Glutamatergic neuron (in vitro differentiated cells): ENCODE data around the gene SLC26A11. TPM values are rescaled to one million over a fixed set of nuclear protein-coding genes. Genes with fewer than 3 reads are reported as not detected.

Experiments
- DNase-seq: peaks from one replicate; pipeline ENCODE4 v3.0.0; 2022
- H3K27ac Mint-ChIP-seq: one replicate; pipeline ENCODE4 v1.8.0; 2020; ENCODE audit warnings: mild to moderate bottlenecking, mixed read lengths, inconsistent platforms; ENCODE audit not compliant: unreplicated experiment
- H3K27me3 Mint-ChIP-seq: one replicate; pipeline ENCODE4 v1.8.0; 2020; ENCODE audit warnings: mild to moderate bottlenecking, moderate library complexity, mixed read lengths, inconsistent platforms; ENCODE audit not compliant: unreplicated experiment
- H3K36me3 Mint-ChIP-seq: one replicate; pipeline ENCODE4 v1.8.0; 2020; ENCODE audit warnings: mild to moderate bottlenecking, mixed read lengths, inconsistent platforms; ENCODE audit not compliant: unreplicated experiment
- H3K4me1 Mint-ChIP-seq: one replicate; pipeline ENCODE4 v1.8.0; 2020; ENCODE audit warnings: mild to moderate bottlenecking, low read depth, mixed read lengths, inconsistent platforms; ENCODE audit not compliant: unreplicated experiment
- H3K4me3 Mint-ChIP-seq: one replicate; pipeline ENCODE4 v1.8.0; 2020; ENCODE audit warnings: mild to moderate bottlenecking, mixed read lengths, inconsistent platforms; ENCODE audit not compliant: unreplicated experiment
- H3K9me3 Mint-ChIP-seq: one replicate; pipeline ENCODE4 v1.8.0; 2020; ENCODE audit warnings: mild to moderate bottlenecking, moderate library complexity, mixed read lengths, inconsistent platforms; ENCODE audit not compliant: unreplicated experiment
- total RNA-seq: library from RNA; stranded (reverse); fragmentation: NEBNext Ultra II Directional; extraction: Animal tissue kit (Norgen Biotek cat#: 25700); gene quantifications from one replicate; pipeline ENCODE4 v1.2.1, GENCODE V29; 2021; ENCODE audit not compliant: unreplicated experiment
- TF ChIP-seq, protein P1 (sequence below): fragments of 200-600 bp; sonication (generic); IDR thresholded peaks from one replicate; pipeline ENCODE4 v1.5.0; 2021; ENCODE audit not compliant: partially characterized antibody, unreplicated experiment

SLC26A11 gene
- total RNA-seq, 1 donor from 2014 or later, result 15.9 TPM

DNA sequence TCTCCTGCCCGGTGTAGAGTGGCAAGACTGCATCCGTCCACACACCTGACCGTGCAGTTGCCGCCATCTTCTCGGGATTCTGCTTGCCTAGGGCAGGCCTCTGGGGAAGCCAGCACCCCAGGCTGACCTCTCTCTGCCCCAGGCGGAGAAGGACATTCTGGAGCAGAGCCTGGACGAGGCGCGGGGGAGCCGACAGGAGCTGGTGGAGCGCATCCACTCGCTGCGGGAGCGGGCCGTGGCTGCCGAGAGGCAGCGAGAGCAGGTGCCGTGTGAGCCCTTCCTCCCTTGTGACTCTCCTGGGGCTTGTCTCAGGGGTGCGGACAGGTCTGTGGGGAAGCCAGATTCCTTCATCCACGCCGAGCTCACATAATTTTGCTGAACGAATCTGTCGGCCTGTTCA, 30.6 kb upstream of the SLC26A11 start:
- Mint-ChIP-seq H3K9me3 (peaks cover 7% of the 10 kb centered on the region), H3K4me3 (no peak overlapping the region), H3K4me1 (peaks cover 8% of the 10 kb centered on the region), H3K36me3 (no peaks in the 10 kb centered on the region), H3K27me3 (peaks cover 4% of the 10 kb centered on the region), H3K27ac (no peak overlapping the region)
- TF ChIP-seq, protein P1, sequence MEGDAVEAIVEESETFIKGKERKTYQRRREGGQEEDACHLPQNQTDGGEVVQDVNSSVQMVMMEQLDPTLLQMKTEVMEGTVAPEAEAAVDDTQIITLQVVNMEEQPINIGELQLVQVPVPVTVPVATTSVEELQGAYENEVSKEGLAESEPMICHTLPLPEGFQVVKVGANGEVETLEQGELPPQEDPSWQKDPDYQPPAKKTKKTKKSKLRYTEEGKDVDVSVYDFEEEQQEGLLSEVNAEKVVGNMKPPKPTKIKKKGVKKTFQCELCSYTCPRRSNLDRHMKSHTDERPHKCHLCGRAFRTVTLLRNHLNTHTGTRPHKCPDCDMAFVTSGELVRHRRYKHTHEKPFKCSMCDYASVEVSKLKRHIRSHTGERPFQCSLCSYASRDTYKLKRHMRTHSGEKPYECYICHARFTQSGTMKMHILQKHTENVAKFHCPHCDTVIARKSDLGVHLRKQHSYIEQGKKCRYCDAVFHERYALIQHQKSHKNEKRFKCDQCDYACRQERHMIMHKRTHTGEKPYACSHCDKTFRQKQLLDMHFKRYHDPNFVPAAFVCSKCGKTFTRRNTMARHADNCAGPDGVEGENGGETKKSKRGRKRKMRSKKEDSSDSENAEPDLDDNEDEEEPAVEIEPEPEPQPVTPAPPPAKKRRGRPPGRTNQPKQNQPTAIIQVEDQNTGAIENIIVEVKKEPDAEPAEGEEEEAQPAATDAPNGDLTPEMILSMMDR, result no peak
- DNase-seq, result no peak

DNA sequence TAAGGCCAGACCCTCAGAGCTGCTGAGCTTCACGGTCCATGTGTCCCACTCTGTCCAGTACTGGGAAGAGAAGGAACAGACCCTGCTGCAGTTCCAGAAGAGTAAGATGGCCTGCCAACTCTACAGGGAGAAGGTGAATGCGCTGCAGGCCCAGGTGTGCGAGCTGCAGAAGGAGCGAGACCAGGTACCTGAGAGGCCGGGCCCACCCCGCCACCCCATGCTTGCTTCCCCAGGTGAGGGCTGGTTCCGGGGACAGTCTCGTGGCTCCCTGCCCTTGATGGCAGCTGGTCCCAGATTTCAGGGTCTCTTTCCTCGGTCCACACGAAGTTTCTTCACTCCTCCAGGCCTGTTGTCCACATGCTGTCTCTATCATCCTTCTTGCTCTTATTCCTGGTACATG, 29.5 kb upstream of the SLC26A11 start:
- Mint-ChIP-seq H3K27ac (no peak overlapping the region), H3K27me3 (peaks cover 3% of the 10 kb centered on the region), H3K36me3 (no peaks in the 10 kb centered on the region), H3K9me3 (peaks cover 3% of the 10 kb centered on the region), H3K4me1 (peaks cover 8% of the 10 kb centered on the region), H3K4me3 (no peak overlapping the region)
- no peak for DNase-seq
- TF ChIP-seq, protein P1, result no peak

DNA sequence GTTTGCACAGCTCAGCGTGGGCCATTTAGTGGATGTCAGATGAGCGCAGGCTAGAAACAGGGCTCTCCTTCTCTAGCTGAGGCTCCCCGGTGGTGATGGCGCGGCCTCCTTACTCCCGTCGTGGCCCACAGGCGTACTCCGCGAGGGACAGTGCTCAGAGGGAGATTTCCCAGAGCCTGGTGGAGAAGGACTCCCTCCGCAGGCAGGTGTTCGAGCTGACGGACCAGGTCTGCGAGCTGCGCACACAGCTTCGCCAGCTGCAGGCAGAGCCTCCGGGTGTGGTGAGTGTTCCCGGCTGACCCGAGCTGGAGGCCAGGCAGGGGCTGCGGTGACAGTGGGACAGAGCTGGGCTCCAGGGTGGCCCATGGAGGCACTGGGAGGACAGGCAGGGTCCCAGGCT, 29.0 kb upstream of the SLC26A11 start:
- Mint-ChIP-seq H3K4me3 (no peak overlapping the region), H3K27ac (no peak overlapping the region), H3K36me3 (no peaks in the 10 kb centered on the region), H3K9me3 (peaks cover 1% of the 10 kb centered on the region), H3K4me1 (peaks cover 8% of the 10 kb centered on the region), H3K27me3 (peaks cover 3% of the 10 kb centered on the region)
- DNase-seq, result no peak
- TF ChIP-seq, protein P1, result no peak

DNA sequence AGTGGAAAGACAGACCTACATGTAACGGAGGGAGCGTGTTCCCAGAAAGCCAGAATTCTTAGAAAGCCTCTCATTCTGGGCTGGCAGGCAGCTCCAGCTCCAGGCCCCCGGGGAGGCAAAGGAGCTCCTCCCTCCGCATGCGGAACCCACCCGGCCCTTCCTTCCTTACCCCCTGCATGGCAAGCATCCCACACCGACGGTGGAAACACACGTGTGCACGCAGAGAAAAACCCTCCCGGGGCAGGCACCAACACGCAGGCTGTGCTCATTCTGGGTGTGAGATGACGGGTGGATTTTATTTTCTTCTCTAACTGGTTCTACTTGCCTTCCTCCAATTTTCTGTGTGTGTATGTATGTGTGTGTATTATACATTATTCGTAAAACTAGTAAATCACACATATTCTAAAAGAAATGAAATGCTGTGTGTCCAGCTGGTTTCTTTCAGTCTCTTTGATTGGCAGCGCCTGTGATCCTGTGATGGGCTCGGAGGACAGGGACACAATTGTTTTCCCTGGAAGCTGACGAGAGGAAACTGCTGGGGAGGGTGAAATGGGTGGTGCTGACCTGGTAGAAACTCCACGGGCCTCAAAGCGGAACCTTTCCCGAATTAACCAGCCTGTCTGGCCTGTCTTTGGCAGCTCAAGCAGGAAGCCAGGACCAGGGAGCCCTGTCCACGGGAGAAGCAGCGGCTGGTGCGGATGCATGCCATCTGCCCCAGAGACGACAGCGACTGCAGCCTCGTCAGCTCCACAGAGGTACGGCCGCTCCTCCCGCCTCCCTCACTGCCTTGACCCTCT, 28.2 kb upstream of the SLC26A11 start:
- Mint-ChIP-seq H3K27ac (peak overlapping the region; percentile 48), H3K4me3 (peak overlapping the region; percentile 6), H3K4me1 (peaks cover 11% of the 10 kb centered on the region), H3K9me3 (peaks cover 1% of the 10 kb centered on the region), H3K27me3 (peaks cover 6% of the 10 kb centered on the region), H3K36me3 (no peaks in the 10 kb centered on the region)
- TF ChIP-seq, protein P1, result no peak
- peak; percentile 53 for DNase-seq

DNA sequence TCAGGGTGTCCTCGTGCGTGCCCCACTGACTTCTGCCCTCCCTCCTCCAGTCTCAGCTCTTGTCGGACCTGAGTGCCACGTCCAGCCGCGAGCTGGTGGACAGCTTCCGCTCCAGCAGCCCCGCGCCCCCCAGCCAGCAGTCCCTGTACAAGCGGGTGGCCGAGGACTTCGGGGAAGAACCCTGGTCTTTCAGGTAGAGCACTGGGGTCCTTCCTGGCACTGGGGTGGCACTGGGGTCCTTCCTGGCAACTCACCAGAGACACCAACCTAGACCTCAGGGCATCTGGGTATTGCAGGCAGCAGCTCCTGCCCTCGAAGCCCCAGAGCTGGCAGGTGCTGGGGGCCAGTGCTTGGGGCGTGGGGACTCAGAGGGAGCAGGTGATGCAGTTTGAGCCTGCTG, 25.1 kb upstream of the SLC26A11 start:
- no peak for DNase-seq
- Mint-ChIP-seq H3K27ac (no peak overlapping the region), H3K36me3 (no peaks in the 10 kb centered on the region), H3K9me3 (peaks cover 1% of the 10 kb centered on the region), H3K4me3 (no peak overlapping the region), H3K27me3 (peaks cover 8% of the 10 kb centered on the region), H3K4me1 (peaks cover 9% of the 10 kb centered on the region)
- TF ChIP-seq, protein P1, result no peak
